Tibial artery (tissue), 4 donors: ENCODE data around the gene CDC25A.

Experiments used
- DNase-seq, 2 donors: peaks; one replicate each; pipeline ENCODE4 v3.0.0-alpha.2; 2019
- H3K27ac ChIP-seq, 2 donors: fragments of 200-600 bp; sonication (generic) in 1 of 2; 1 replicate in 1 of 2; 2 replicates in 1 of 2; pipeline ENCODE4 v1.5.1; 2018 to 2019; ENCODE audit warnings: mild to moderate bottlenecking in 1 of 2
- H3K27me3 ChIP-seq, 2 donors: fragments of 200-600 bp; sonication (generic) in 1 of 2; one replicate each; pipeline versions ENCODE4 v1.5.1 to v1.6.0; 2016 to 2019
- H3K36me3 ChIP-seq, 3 donors: fragments of 200-600 bp; sonication (generic) in 2 of 3; one replicate each; pipeline ENCODE4 v1.5.1; 2016 to 2019; ENCODE audit warnings: mild to moderate bottlenecking in 2 of 3
- H3K4me1 ChIP-seq, 4 donors: fragments of 200-600 bp; sonication (generic) in 2 of 4; 1 replicate in 3 of 4; 2 replicates in 1 of 4; pipeline ENCODE4 v1.5.1; 2016 to 2019
- H3K4me3 ChIP-seq, 2 donors: fragments of 200-600 bp; sonication (generic) in 1 of 2; 1 replicate in 1 of 2; 2 replicates in 1 of 2; pipeline ENCODE4 v1.5.1; 2018 to 2019; ENCODE audit warnings: mild to moderate bottlenecking in 2 of 2
- H3K9me3 ChIP-seq, 3 donors: fragments of 200-600 bp; sonication (generic) in 1 of 3; one replicate each; pipeline ENCODE4 v1.5.1; 2016 to 2019
- CTCF ChIP-seq, 2 experiments: fragments of 200-600 bp in 1 of 2; fragments of 450-650 bp in 1 of 2; IDR thresholded peaks; one replicate each; pipeline ENCODE4 v1.5.1; 2017 to 2019; ENCODE audit warnings: antibody characterized with exemption in 2 of 2, mild to moderate bottlenecking in 1 of 2, moderate library complexity in 1 of 2
- intact Hi-C: fragments of 100-400 bp; cut with DNase I; formaldehyde crosslinking; loops from one replicate; pipeline ENCODE4 v1.15.0; 2023; ENCODE audit warnings: low total_unique reads

Gene CDC25A

GRCh38 chr3:48140936-48141603 lies 47.1 kb downstream of the CDC25A start:
- intact Hi-C loops: no loop called here
- Histone ChIP-seq H3K4me3 (no peak overlapping the region), H3K27me3 (no peaks in the 10 kb centered on the region), H3K36me3 (no peaks in the 10 kb centered on the region), H3K4me1 (no peaks in the 10 kb centered on the region), H3K27ac (no peak overlapping the region), H3K9me3 (no peaks in the 10 kb centered on the region)
- TF ChIP-seq CTCF (IDR thresholded peaks at IDR 0.05): no peak
- DNase-seq: no peak

GRCh38 chr3:48140336-48140757 lies 47.9 kb downstream of the CDC25A start:
- H3K9me3 ChIP-seq: no peaks in the 10 kb centered on the region
- intact Hi-C loops: no loop called here
- no peak overlapping the region for H3K4me3 ChIP-seq
- no peak for TF ChIP-seq CTCF (IDR thresholded peaks at IDR 0.05)
- no peak for DNase-seq
- no peaks in the 10 kb centered on the region for H3K36me3 ChIP-seq
- no peaks in the 10 kb centered on the region for H3K4me1 ChIP-seq
- H3K27me3 ChIP-seq: no peaks in the 10 kb centered on the region
- H3K27ac ChIP-seq: no peak overlapping the region

- intact Hi-C loops: no loop called here
- no peak overlapping the region for H3K4me3 ChIP-seq
- no peaks in the 10 kb centered on the region for H3K36me3 ChIP-seq
- H3K4me1 ChIP-seq: no peaks in the 10 kb centered on the region
- DNase-seq: no peak
- no peak overlapping the region for H3K27ac ChIP-seq
- H3K27me3 ChIP-seq: no peaks in the 10 kb centered on the region
- no peaks in the 10 kb centered on the region for H3K9me3 ChIP-seq
- TF ChIP-seq CTCF (IDR thresholded peaks at IDR 0.05): no peak
Observed at GRCh38 chr3:48137425-48137999, 50.7 kb downstream of the CDC25A start.

GRCh38 chr3:48135552-48136495 lies 52.4 kb downstream of the CDC25A start:
- Histone ChIP-seq H3K4me3 (no peak overlapping the region), H3K27ac (no peak overlapping the region), H3K9me3 (no peaks in the 10 kb centered on the region), H3K36me3 (no peaks in the 10 kb centered on the region), H3K4me1 (peaks cover 0 to 11% (median 5%) of the 10 kb centered on the region in 4 donors), H3K27me3 (no peaks in the 10 kb centered on the region)
- intact Hi-C loops: no loop called here
- no peak for DNase-seq
- no peak for TF ChIP-seq CTCF (IDR thresholded peaks at IDR 0.05)

GRCh38 chr3:48130321-48130904 lies 57.8 kb downstream of the CDC25A start:
- Histone ChIP-seq H3K4me1 (peaks cover 0 to 24% (median 13%) of the 10 kb centered on the region in 4 donors), H3K27ac (peak overlapping the region; percentile 62 to 73), H3K27me3 (no peaks in the 10 kb centered on the region), H3K4me3 (no peak overlapping the region), H3K36me3 (no peaks in the 10 kb centered on the region), H3K9me3 (no peaks in the 10 kb centered on the region)
- intact Hi-C loops: no loop called here
- DNase-seq: peak; percentile 51 to 81
- no peak for TF ChIP-seq CTCF (IDR thresholded peaks at IDR 0.05)
